NCI-H82 (cell line): Measurements from ENCODE around the gene SLC2A4RG.

Source experiments
- DNase-seq: peaks from one replicate; lab custom pipeline; 2025; lab: John Stamatoyannopoulos, UW

The SLC2A4RG gene

DNA sequence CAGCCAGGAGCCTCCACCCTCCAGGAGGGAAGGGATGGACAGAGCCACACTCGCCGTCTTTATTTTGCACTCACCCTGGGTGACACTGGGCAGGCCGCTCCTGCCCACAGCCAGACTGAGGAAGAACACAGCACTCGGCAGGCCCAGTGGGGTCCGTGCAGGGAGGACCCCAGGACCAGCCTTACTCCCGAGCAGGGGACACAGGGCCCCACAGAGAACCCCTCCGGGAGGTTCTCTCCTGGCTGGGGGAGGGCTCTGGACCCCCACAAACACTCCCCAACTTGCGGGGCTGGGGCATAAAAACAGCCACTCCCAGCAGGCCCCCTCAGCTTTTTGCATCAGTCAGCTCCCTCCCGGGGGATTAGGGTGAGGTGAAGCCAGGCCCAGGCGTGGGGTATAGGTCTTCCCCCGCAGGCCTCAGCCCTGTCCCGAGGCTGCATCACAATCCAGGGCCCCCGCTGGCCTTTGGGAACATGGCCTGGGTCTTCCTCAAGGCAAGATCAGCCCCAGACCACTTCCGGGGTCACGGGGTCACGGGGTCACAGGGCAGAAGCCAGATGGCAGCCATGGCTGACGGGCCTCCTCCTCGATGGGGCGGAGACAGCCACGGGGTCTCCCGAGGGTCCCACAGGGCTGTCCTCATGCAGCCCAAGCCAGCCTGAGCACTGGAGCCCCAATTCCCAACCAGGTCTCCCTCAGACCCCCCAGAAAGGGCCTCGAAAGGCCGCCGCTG lies 39.9 kb upstream of the SLC2A4RG start:
- DNase-seq: no peak

DNA sequence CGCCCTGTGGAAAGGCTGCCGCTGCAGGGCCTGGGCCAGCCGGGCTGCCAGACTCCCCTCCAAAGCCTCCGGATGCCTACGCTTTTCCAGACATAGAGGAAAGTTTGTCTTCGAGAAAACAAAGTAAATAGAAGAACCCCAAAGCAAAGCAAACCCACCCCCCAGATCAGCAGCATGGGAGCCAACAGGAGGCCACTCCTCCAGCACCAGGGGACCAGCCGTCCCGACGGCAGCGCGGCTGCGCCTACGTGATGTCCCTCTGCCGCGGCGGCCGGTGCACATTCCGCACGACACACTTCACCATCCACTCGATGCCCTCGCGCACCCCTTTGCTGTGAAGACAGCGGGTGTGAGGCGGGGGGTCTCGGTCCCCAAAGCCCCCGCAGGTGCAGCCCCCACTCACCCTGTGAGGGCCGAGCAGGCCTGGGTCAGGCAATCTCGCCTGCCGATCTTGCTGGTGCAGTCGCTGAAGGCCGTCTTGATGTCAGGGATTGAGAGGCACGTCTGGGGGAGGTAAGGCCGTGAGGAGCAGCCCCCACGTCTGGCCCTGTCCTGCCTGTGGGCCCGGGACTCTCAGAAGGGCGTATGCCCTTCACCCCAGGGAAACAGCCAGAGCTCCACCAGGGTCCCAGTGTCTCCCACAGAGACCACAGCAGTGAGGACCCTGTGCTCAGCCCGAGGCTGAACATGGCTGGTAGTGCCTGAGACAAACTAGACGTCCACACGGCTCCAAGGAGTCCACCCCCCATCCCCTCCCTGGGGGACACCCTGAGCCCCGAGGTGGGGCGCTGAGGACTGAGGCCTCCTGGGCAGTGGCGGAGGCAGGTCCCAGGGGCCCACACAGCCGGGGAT lies 39.2 kb upstream of the SLC2A4RG start:
- no peak for DNase-seq

DNA sequence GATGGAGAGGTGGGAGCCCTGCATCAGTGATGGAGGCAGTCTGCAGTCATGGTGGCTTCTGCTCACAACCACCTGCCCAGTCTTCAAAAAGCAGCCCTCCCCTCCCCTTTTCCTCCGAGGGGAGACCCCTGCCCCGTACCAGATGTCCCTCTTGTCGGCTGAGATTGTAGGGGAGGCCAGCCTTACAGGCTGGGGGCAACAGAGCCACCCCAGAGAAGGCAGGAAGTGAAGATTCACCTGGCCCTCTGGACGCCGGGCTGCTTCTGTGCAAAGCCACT lies 38.6 kb upstream of the SLC2A4RG start:
- DNase-seq: no peak

- no peak for DNase-seq
These were observed 38.1 kb upstream of the SLC2A4RG start for GRCh38 chr20:63701329-63702035.

GRCh38 chr20:63702036-63702665 lies 37.4 kb upstream of the SLC2A4RG start:
- DNase-seq: no peak

DNA sequence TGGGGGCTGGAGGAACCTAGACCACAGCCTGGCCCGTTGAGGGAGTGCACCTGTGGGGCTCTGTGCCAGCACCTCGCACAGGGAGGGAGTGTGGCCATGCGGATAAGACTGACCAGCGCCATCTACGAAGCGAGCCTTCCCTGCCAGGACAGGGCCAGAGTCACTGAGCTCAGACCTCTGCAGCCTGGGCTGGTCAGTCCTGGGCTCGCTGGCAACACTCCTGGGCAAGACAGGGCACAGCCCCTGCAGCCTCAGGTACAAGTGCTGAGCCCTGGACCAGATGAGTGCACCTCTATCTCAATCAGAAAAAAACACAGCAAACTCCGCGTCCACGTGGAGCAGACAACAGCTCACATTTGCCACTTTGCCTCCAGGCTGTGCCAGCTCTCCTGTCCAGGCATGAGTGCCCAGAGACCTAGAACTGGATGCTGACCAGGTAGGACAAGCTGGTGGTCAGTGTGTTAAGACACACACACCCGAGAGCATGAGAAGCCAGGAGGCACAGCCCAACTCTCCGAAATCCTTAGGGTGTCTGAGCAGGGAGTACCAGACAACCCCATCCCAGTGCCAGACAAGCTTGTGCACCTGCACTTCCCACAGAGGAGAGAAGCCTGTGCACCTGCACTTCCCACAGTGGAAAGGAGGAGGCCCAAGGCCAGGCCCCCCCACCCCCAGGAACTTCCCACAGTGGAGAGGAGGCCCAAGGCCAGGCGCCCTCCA lies 36.7 kb upstream of the SLC2A4RG start:
- no peak for DNase-seq

DNA sequence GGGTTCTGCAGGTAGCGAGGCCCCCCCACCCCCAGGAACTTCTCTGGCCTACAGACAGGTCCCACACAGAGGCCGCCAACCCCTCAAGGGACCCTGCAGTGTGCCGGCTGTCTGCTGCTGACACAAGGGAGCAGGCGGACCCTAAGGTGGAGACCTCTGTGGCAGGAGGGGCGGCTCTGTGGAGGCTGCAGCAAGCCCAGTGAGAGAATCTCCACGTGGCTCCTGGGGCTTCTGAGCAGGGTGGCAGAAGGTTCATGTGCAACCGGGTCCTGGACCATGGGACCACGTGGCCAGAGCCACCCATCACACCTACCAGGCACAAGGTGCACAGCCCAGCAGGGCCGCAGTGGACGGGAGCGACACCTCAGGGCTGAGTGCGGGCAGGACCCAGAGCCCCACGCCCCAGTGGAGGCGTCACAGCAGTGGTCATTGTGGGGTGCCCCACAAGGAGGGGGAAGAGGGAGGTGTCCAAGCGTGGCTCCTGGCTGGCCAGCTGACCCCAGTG lies 36.1 kb upstream of the SLC2A4RG start:
- no peak for DNase-seq

DNA sequence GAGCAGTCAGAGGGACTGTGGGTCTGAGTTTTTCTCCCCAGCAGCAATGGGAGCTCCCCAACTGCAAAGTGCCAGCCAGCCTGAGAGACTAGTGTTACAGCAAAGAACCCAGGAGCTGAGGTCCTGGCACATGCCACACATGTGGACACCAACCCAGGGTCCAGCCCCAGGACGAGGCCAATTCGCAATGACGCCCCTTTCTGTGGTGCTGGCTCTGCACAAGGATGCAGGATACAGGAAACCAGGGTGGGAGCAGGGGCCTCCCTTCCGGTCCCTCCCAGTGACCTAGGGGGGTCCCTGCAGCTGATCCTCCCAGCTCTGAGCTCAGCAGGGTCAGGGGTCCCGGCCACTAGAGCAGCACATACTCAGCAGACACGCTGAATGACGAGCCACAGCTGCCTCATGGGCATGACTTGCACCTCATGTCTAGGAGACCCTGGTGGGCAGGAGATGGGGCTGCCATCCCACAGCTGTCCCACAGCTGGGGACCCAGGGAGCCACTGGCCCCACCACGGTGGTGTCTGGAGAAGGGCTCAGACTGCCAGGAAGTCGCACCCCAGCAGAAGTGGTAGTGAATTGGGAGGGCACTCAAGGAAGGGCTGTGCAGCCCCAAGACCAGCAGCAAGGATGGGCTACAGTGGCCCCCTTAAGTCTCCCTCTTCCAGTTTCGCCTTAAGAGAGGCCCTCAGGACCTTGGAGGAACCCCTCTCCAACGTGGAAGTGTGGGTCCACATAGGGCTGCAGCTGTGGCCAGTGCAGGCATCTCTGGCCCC lies 35.4 kb upstream of the SLC2A4RG start:
- no peak for DNase-seq

DNA sequence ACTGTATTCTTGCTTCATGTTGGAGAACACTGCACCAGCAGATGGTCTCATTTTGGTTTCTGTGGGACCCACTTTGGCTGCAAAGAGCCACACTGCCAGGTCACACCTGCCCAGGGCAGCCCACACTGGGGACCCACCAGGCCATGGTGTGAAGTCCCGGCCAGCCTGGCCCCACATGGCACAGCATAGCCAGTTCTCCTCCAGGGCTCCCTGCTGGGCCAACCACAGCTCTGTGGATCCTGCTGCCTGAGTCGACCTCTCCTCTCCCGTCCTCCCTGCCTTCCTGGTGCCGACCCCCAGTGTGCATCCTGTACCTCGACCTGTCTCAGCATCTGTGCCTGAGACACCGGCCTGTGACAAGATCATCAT lies 34.8 kb upstream of the SLC2A4RG start:
- DNase-seq: no peak

DNA sequence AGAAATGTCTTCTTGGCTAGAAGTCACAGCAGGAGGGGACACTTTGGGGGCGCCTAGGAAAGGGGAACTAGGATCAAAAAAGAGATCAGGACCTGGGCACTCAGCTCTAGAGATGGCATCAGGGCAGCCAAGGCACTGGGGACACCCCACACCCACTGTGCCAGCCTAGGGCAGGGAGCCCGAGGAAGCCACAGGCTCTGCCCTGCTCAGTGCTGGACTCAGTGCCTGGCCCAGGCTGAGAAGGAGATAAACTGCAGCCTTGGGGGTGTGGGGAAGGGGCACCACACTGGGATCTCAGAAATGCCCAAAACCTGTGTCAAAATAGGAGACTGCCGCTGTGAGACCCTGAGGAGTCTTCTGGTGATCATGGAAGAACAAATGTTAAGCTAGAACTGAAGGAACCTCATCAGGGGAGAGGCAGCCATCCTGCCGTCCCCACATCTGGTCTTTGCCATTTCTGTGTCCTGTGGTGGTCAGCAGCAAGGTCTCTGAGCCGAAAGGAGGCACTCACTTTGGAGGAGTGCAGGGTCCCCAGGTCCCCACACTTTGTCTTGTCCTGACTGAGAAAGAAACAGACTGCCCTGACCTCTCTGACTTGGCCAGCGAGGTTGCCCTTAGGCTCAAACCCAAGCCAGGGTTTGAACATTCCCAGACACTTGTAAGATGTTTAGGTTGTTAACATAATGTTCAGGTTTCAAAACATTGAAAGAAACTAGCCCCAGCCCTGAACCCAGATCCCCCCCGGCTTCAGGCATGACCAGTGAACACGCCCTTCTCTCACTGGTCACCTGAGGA lies 34.1 kb upstream of the SLC2A4RG start:
- no peak for DNase-seq

- no peak for DNase-seq
These were observed 33.4 kb upstream of the SLC2A4RG start for GRCh38 chr20:63706027-63706695.

GRCh38 chr20:63706852-63707557 lies 32.6 kb upstream of the SLC2A4RG start:
- peak; percentile 52 for DNase-seq

GRCh38 chr20:63707558-63708300 lies 31.8 kb upstream of the SLC2A4RG start, which contains the start of the genes ARFRP1 and ZGPAT:
TSS of gene ARFRP1 (minus strand) at chr20:63707976. CDS start at chr20:63707091, 885 bp downstream.
TSS of gene ZGPAT (plus strand) at chr20:63708039. CDS start at chr20:63708581, 542 bp downstream.
- DNase-seq: peak; percentile 89

DNA sequence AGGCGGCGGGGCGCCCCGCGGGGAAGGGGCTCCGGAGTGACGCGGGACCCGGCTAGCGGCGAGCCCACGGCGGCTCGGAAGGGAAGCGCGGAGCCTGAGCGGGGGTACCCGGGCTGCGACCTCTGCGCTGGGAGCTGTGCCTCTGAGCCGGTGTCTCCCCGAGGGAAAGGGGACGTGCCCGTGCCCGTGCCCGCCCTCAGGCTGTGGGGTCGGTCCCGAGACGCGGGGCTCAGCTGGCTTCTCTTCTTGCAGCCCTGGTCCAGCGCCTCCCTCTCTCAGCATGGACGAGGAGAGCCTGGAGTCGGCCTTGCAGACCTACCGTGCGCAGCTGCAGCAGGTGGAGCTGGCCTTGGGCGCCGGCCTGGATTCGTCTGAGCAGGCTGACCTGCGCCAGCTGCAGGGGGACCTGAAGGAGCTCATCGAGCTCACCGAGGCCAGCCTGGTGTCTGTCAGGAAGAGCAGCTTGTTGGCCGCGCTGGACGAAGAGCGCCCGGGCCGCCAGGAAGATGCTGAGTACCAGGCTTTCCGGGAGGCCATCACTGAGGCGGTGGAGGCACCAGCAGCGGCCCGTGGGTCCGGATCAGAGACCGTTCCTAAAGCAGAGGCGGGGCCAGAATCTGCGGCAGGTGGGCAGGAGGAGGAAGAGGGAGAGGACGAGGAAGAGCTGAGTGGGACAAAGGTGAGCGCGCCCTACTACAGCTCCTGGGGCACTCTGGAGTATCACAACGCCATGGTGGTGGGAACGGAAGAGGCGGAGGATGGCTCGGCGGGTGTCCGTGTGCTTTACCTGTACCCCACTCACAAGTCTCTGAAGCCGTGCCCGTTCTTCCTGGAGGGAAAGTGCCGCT lies 31.1 kb upstream of the SLC2A4RG start:
- no peak for DNase-seq

DNA sequence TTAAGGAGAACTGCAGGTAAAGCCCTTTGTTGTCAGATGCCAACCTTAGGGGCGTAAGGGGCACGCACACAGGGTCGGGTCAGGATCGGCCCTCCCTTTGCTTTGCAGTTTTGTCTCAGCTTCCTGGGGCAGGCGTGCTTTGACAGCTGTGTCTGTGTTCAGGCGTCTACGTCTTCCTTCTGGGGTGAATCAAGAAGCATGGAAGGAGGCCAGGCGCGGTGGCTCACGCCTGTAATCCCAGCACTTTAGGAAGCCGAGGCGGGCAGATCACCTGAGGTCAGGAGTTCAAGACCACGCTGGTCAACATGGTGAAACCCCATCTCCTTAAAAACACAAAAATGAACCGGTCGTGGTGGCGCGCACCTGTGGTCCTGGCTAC lies 30.4 kb upstream of the SLC2A4RG start:
- no peak for DNase-seq

- DNase-seq: no peak
These were observed 28.4 kb upstream of the SLC2A4RG start for GRCh38 chr20:63711085-63711645.

DNA sequence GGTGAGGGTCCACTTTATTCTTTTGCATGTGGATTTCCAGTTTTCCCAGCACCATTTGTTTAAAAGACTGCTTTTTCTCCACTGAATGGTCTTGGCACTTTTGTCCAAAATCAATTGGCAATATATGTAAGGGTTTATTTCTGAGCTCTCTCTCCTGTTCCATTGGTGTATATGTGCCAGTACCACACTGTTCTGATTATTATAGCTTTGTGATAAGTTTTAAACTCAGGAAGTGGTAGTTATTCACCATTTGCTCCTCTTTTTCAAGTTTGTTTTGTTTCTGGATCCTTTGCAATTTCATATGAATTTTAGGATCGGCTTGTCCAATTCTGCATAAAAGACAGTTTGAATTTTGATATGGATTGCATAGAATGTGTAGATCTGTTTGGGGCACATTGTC lies 27.4 kb upstream of the SLC2A4RG start:
- DNase-seq: no peak
